A673 (cell line): ENCODE measurements around the gene RRAS. TPM values are rescaled to one million over a fixed set of nuclear protein-coding genes. Genes with fewer than 3 reads are reported as not detected.

Source experiments
- BruUV-seq: library from RNA; stranded (reverse); fragments of 400-500 nt; replicated peaks from 2 replicates; lab custom pipeline; 2021; lab: Mats Ljungman, UMichigan
- CTCF ChIA-PET: fragments of 300-600 bp; sonication (Branson Sonifier 250); formaldehyde crosslinking; loops from one replicate; lab custom pipeline; 2022; ENCODE audit warnings: antibody characterized with exemption; lab: Charles Lee
- POLR2A ChIA-PET: fragments of 300-600 bp; sonication (Branson Sonifier 250); formaldehyde crosslinking; loops from one replicate; lab custom pipeline; 2022; ENCODE audit warnings: antibody characterized with exemption; ENCODE audit not compliant: low non-redundant PET; lab: Charles Lee
- DNase-seq: peaks from one replicate; pipeline ENCODE4 v3.0.0-alpha.2; 2015; ENCODE audit warnings: low spot score
- H3K27ac ChIP-seq: fragments of 200-600 bp; sonication (generic); 2 replicates; pipeline ENCODE4 v1.5.1; 2016; ENCODE audit warnings: mixed run types, low read depth, mild to moderate bottlenecking, mixed read lengths, antibody characterized with exemption, low read length; ENCODE audit not compliant: poor library complexity, severe bottlenecking
- H3K27me3 ChIP-seq: fragments of 200-600 bp; sonication (generic); replicated peaks from 2 replicates; pipeline ENCODE4 v1.6.1; 2017; ENCODE audit warnings: mixed run types, low read depth, mild to moderate bottlenecking, mixed read lengths, antibody characterized with exemption, low read length; ENCODE audit not compliant: insufficient read depth, poor library complexity
- H3K36me3 ChIP-seq: fragments of 200-600 bp; sonication (generic); 2 replicates; pipeline ENCODE4 v1.6.1; 2016; ENCODE audit warnings: mixed run types, mild to moderate bottlenecking, mixed read lengths, antibody characterized with exemption, low read length; ENCODE audit not compliant: insufficient read depth, poor library complexity, severe bottlenecking
- H3K4me1 ChIP-seq: fragments of 200-600 bp; sonication (generic); 2 replicates; pipeline ENCODE4 v1.6.1; 2017; ENCODE audit warnings: mixed run types, mild to moderate bottlenecking, mixed read lengths, antibody characterized with exemption, low read length; ENCODE audit not compliant: insufficient read depth, poor library complexity, severe bottlenecking
- H3K4me3 ChIP-seq: fragments of 200-600 bp; sonication (generic); 2 replicates; pipeline ENCODE4 v1.5.1; 2016; ENCODE audit warnings: low read depth, mixed run types, mild to moderate bottlenecking, mixed read lengths, low read length; ENCODE audit not compliant: poor library complexity, severe bottlenecking
- H3K9me3 ChIP-seq: fragments of 200-600 bp; sonication (generic); 2 replicates; pipeline ENCODE4 v1.6.1; 2016; ENCODE audit warnings: mixed run types, low read depth, mild to moderate bottlenecking, mixed read lengths, antibody characterized with exemption, low read length; ENCODE audit not compliant: poor library complexity, severe bottlenecking
- CTCF ChIP-seq: fragments of 300-800, 200-600 bp; sonication (generic); conservative IDR thresholded peaks from 2 replicates; pipeline ENCODE4 v1.5.1; 2017; ENCODE audit warnings: low read depth, mild to moderate bottlenecking, antibody characterized with exemption, low read length, moderate library complexity, mixed read lengths
- EZH2 ChIP-seq: fragments of 200-600 bp; sonication (generic); IDR thresholded peaks from 2 replicates; pipeline ENCODE4 v1.6.1; 2017; ENCODE audit warnings: borderline replicate concordance, low read depth, mild to moderate bottlenecking, mixed read lengths, antibody characterized with exemption, low read length; ENCODE audit not compliant: poor library complexity, severe bottlenecking
- intact Hi-C: fragments of 100-400 bp; cut with micrococcal nuclease; formaldehyde crosslinking; loops from one replicate; pipeline ENCODE4 v1.10.0; 2022; ENCODE audit not compliant: unreplicated experiment
- total RNA-seq: library from RNA; stranded (reverse); gene quantifications from 2 replicates; pipeline ENCODE4 v1.2.3, GENCODE V29; 2021

Gene RRAS
- total RNA-seq, 1 experiment from 2014 or later = 27.6 TPM

GRCh38 chr19:49599378-49600295, 40.3 kb downstream of the RRAS start:
- BruUV-seq = no TSS peak

GRCh38 chr19:49597703-49597974, 42.3 kb downstream of the RRAS start:
- TF ChIP-seq CTCF (no peak), EZH2 (no peak)
- intact Hi-C loops = no loop called here
- no TSS peak for BruUV-seq
- H3K27ac ChIP-seq = no peak overlapping the region
- ChIA-PET POLR2A (no interaction called here), CTCF (no interaction called here)
- H3K4me3 ChIP-seq = no peak overlapping the region
- H3K4me1 ChIP-seq = peaks cover 7% of the 10 kb centered on the region
- no peak for DNase-seq
- H3K36me3 ChIP-seq = peaks cover 84% of the 10 kb centered on the region
- no peaks in the 10 kb centered on the region for H3K9me3 ChIP-seq
- H3K27me3 ChIP-seq = no peaks in the 10 kb centered on the region

More at GRCh38 chr19:49599378-49600295, 40.3 kb downstream of the RRAS start:
- CTCF ChIA-PET = no interaction called here
- POLR2A ChIA-PET = no interaction called here
- intact Hi-C loops = no loop called here
- H3K27me3 ChIP-seq = no peaks in the 10 kb centered on the region
- no peaks in the 10 kb centered on the region for H3K9me3 ChIP-seq
- TF ChIP-seq CTCF = no peak
- no peak for TF ChIP-seq EZH2
- H3K4me3 ChIP-seq = no peak overlapping the region
- no peak overlapping the region for H3K27ac ChIP-seq
- no peaks in the 10 kb centered on the region for H3K4me1 ChIP-seq
- peaks cover 91% of the 10 kb centered on the region for H3K36me3 ChIP-seq
- DNase-seq = no peak

- peaks cover 7% of the 10 kb centered on the region for H3K4me1 ChIP-seq
- ChIA-PET CTCF (no interaction called here), POLR2A (no interaction called here)
- H3K9me3 ChIP-seq = no peaks in the 10 kb centered on the region
- no peak for TF ChIP-seq CTCF
- no peak for TF ChIP-seq EZH2
- intact Hi-C loops = no loop called here
- H3K4me3 ChIP-seq = no peak overlapping the region
- H3K27me3 ChIP-seq = no peaks in the 10 kb centered on the region
- no TSS peak for BruUV-seq
- DNase-seq = no peak
- H3K36me3 ChIP-seq = peaks cover 79% of the 10 kb centered on the region
- H3K27ac ChIP-seq = no peak overlapping the region
Measured at GRCh38 chr19:49596954-49597702, 42.8 kb downstream of the RRAS start.
